Transverse colon (tissue), 4 donors: ENCODE measurements around the gene ZNF385D. TPM values are rescaled to one million over a fixed set of nuclear protein-coding genes. Genes with fewer than 3 reads are reported as not detected.

ENCODE experiments used
- DNase-seq: peaks from one replicate; pipeline ENCODE4 v3.0.0-alpha.2; 2019
- H3K27ac ChIP-seq, 4 donors: fragments of 200-600 bp; sonication (generic); 2 replicates each; pipeline ENCODE4 v1.5.1; 2016 to 2018; ENCODE audit warnings: inconsistent platforms in 4 of 4
- H3K27me3 ChIP-seq: fragments of 200-600 bp; sonication (generic); 2 replicates; pipeline ENCODE4 v1.5.1; 2017; ENCODE audit warnings: inconsistent platforms
- H3K36me3 ChIP-seq, 4 donors: fragments of 200-600 bp; sonication (generic); 2 replicates each; pipeline ENCODE4 v1.5.1; 2017 to 2019; ENCODE audit warnings: inconsistent platforms in 4 of 4
- H3K4me1 ChIP-seq, 4 donors: fragments of 200-600 bp; sonication (generic); 2 replicates each; pipeline ENCODE4 v1.5.1; 2017 to 2020; ENCODE audit warnings: inconsistent platforms in 4 of 4
- H3K4me3 ChIP-seq, 4 donors: fragments of 200-600 bp; sonication (generic); 1 replicate in 1 of 4; 2 replicates in 3 of 4; pipeline versions ENCODE4 v1.5.1 to v1.6.1; 2017 to 2019; ENCODE audit warnings: inconsistent platforms in 4 of 4
- H3K9me3 ChIP-seq, 2 donors: fragments of 200-600 bp; sonication (generic); 2 replicates each; pipeline ENCODE4 v1.5.1; 2017 to 2019; ENCODE audit warnings: inconsistent platforms in 2 of 2
- CTCF ChIP-seq, 5 experiments: fragments of 200-600 bp in 3 of 5; fragments of 450-650 bp in 2 of 5; sonication (generic) in 3 of 5; IDR thresholded peaks; 1 replicate in 2 of 5; 2 replicates in 3 of 5; pipeline ENCODE4 v1.5.1; 2016 to 2017; ENCODE audit warnings: antibody characterized with exemption in 5 of 5, inconsistent platforms in 3 of 5, mild to moderate bottlenecking in 2 of 5, moderate library complexity in 1 of 5
- EP300 ChIP-seq: sonication (generic); formaldehyde crosslinking; IDR thresholded peaks from one replicate; pipeline ENCODE4 v1.6.1; 2017; ENCODE audit warnings: antibody characterized with exemption, low read depth
- POLR2A ChIP-seq: fragments of 450-650 bp; IDR thresholded peaks from one replicate; pipeline ENCODE4 v1.6.1; 2016; ENCODE audit warnings: antibody characterized with exemption, mild to moderate bottlenecking, moderate library complexity
- POLR2AphosphoS5 ChIP-seq, 3 donors: sonication (generic); formaldehyde crosslinking; IDR thresholded peaks; one replicate each; pipeline ENCODE4 v1.6.1; 2016; ENCODE audit warnings: antibody characterized with exemption in 3 of 3
- WGBS, 2 donors: methylation state at CpG; one replicate each; pipeline ENCODE4 v1.1.5; 2018; ENCODE audit warnings: low coverage in 1 of 2; 5-methylcytosine and 5-hydroxymethylcytosine counted together
- in situ Hi-C, 4 donors: fragments of 200-750 bp; cut with MboI; loops; one replicate each; pipeline versions ENCODE4 v1.15.0 to v1.15.1; 2017; ENCODE audit warnings: low sequenced_read_pairs in 3 of 4, low pct_ligation_motif_present in 1 of 4, low pct_unique_long_range_greater_than_20kb in 1 of 4
- intact Hi-C: fragments of 100-400 bp; cut with DNase I; formaldehyde crosslinking; loops from one replicate; pipeline ENCODE4 v1.15.1; 2023; ENCODE audit warnings: low total_unique reads
- total RNA-seq, 4 donors: library from RNA; depleted of rRNA; stranded (reverse); fragments of >200 nt; gene quantifications; one replicate each; pipeline ENCODE4 v1.1.0, GENCODE V29; 2016

The ZNF385D gene
- total RNA-seq, 4 donors from 2014 or later = 0.40 to 0.75 (median 0.52) TPM

- no peak overlapping the region for H3K4me3 ChIP-seq
- 58 to 75% methylated on average over 2 of the region's 2 CpGs for WGBS, 2 donors
- H3K9me3 ChIP-seq = no peaks in the 10 kb centered on the region
- H3K27ac ChIP-seq = no peak overlapping the region
- in situ Hi-C loops = no loop called here
- no peaks in the 10 kb centered on the region for H3K27me3 ChIP-seq
- no peaks in the 10 kb centered on the region for H3K36me3 ChIP-seq
- DNase-seq = no peak
- TF ChIP-seq POLR2A (no peak), CTCF (IDR thresholded peaks at IDR 0.05) (no peak), POLR2AphosphoS5 (IDR thresholded peaks at IDR 0.05) (no peak), EP300 (no peak)
- intact Hi-C loops = no loop called here
- no peaks in the 10 kb centered on the region for H3K4me1 ChIP-seq
Measured at GRCh38 chr3:21638488-21638887, 112.5 kb downstream of the ZNF385D start.

- TF ChIP-seq POLR2AphosphoS5 (IDR thresholded peaks at IDR 0.05) (no peak), EP300 (no peak), CTCF (IDR thresholded peaks at IDR 0.05) (no peak), POLR2A (no peak)
- in situ Hi-C loops (no loop called here), intact Hi-C loops (loop anchor here (5.0 kb wide), 1 partner anchor 877 kb away; no protein-coding TSS in a partner anchor)
- DNase-seq = no peak
- Histone ChIP-seq H3K4me1 (no peaks in the 10 kb centered on the region), H3K4me3 (no peak overlapping the region), H3K36me3 (no peaks in the 10 kb centered on the region), H3K27me3 (no peaks in the 10 kb centered on the region), H3K27ac (no peak overlapping the region), H3K9me3 (no peaks in the 10 kb centered on the region)
- WGBS, 2 donors = 44 to 61% methylated on average over 1 of the region's 1 CpG
Measured at GRCh38 chr3:21634112-21634511, 116.9 kb downstream of the ZNF385D start.

GRCh38 chr3:21624524-21624923 is 126.5 kb downstream of the ZNF385D start:
- Histone ChIP-seq H3K36me3 (no peaks in the 10 kb centered on the region), H3K9me3 (no peaks in the 10 kb centered on the region), H3K4me1 (no peaks in the 10 kb centered on the region), H3K27ac (no peak overlapping the region), H3K4me3 (no peak overlapping the region), H3K27me3 (no peaks in the 10 kb centered on the region)
- TF ChIP-seq EP300 (no peak), CTCF (IDR thresholded peaks at IDR 0.05) (no peak), POLR2A (no peak), POLR2AphosphoS5 (IDR thresholded peaks at IDR 0.05) (no peak)
- intact Hi-C loops = no loop called here
- in situ Hi-C loops = no loop called here
- WGBS, 2 donors = 71 to 72% methylated on average over 3 to 4 of the region's 4 CpGs
- DNase-seq = no peak

GRCh38 chr3:21621181-21621651 is 129.8 kb downstream of the ZNF385D start:
- intact Hi-C loops = no loop called here
- Histone ChIP-seq H3K27me3 (no peaks in the 10 kb centered on the region), H3K4me3 (no peak overlapping the region), H3K9me3 (no peaks in the 10 kb centered on the region), H3K4me1 (no peaks in the 10 kb centered on the region), H3K27ac (no peak overlapping the region), H3K36me3 (no peaks in the 10 kb centered on the region)
- TF ChIP-seq EP300 = no peak
- TF ChIP-seq CTCF (IDR thresholded peaks at IDR 0.05) = no peak
- no peak for TF ChIP-seq POLR2AphosphoS5 (IDR thresholded peaks at IDR 0.05)
- TF ChIP-seq POLR2A = no peak
- DNase-seq = no peak
- in situ Hi-C loops = no loop called here
- WGBS, 2 donors = 51 to 68% methylated on average over 4 of the region's 4 CpGs
